GM21825 (cell line): ENCODE data around the gene SLC39A3.
"Not testable (repeated sequence)": the region's sequence is repeated elsewhere in the genome, so short reads cannot be mapped to it uniquely, and the experiment has no call there.

Source experiments
- ATAC-seq: cut with Tn5 transposase; IDR thresholded peaks from one replicate; pipeline ENCODE4 v1.9.1; 2021; ENCODE audit warnings: mild to moderate bottlenecking, moderate library complexity; ENCODE audit not compliant: unreplicated experiment

Gene SLC39A3

GRCh38 chr19:2723747-2724146, 16.1 kb downstream of the SLC39A3 start:
- no peak for ATAC-seq

- ATAC-seq = no peak
Measured at GRCh38 chr19:2723345-2723715, 16.5 kb downstream of the SLC39A3 start.

- ATAC-seq = no peak
Measured at GRCh38 chr19:2722541-2723344, 17.1 kb downstream of the SLC39A3 start.

GRCh38 chr19:2721570-2722540, 18.0 kb downstream of the SLC39A3 start:
- no peak for ATAC-seq

GRCh38 chr19:2720777-2721569, 18.8 kb downstream of the SLC39A3 start, which contains the start of gene DIRAS1:
DIRAS1 (minus strand) TSS chr19:2721372; CDS start chr19:2717806, 3,566 bp downstream.
- ATAC-seq = no peak

GRCh38 chr19:2719920-2720776, 19.7 kb downstream of the SLC39A3 start:
- ATAC-seq = no peak

GRCh38 chr19:2719232-2719735, 20.5 kb downstream of the SLC39A3 start:
- ATAC-seq = no peak

- no peak for ATAC-seq
Measured at GRCh38 chr19:2717638-2718541, 21.9 kb downstream of the SLC39A3 start.

GRCh38 chr19:2716722-2717637, 22.8 kb downstream of the SLC39A3 start:
- ATAC-seq = no peak

- ATAC-seq = no peak
Measured at GRCh38 chr19:2716275-2716650, 23.6 kb downstream of the SLC39A3 start.

GRCh38 chr19:2715470-2716274, 24.1 kb downstream of the SLC39A3 start:
- no peak for ATAC-seq

GRCh38 chr19:2714531-2715269, 25.1 kb downstream of the SLC39A3 start:
- ATAC-seq = no peak

GRCh38 chr19:2714102-2714501, 25.7 kb downstream of the SLC39A3 start:
- not testable (repeated sequence) for ATAC-seq

GRCh38 chr19:2713170-2713569, 26.6 kb downstream of the SLC39A3 start:
- not testable (repeated sequence) for ATAC-seq

- no peak for ATAC-seq
Measured at GRCh38 chr19:2711875-2712205, 28.0 kb downstream of the SLC39A3 start.

- ATAC-seq = no peak
Measured at GRCh38 chr19:2711172-2711874, 28.5 kb downstream of the SLC39A3 start.
